Natural killer cell (primary cell): Measurements from ENCODE around the gene TTC21A. TPM values are rescaled to one million over a fixed set of nuclear protein-coding genes. Genes with fewer than 3 reads are reported as not detected.

Experiments
- ATAC-seq, 3 donors: fragments of 150-1000 bp in 2 of 3; fragments of 200-7000 bp in 1 of 3; cut with Tn5 transposase; 1 replicate in 1 of 3; 2 replicates in 2 of 3; pipeline ENCODE4 v1.10.0; 2021; ENCODE audit warnings: mild to moderate bottlenecking in 2 of 3, moderate library complexity in 2 of 3
- DNase-seq, 2 donors: peaks; one replicate each; pipeline versions ENCODE4 v3.0.0 to v3.0.0-alpha.2; 2013 to 2021; ENCODE audit warnings: mixed read lengths in 1 of 2
- H3K27ac ChIP-seq: one replicate; pipeline ENCODE4 v1.5.1; 2013; ENCODE audit warnings: mild to moderate bottlenecking, low read length
- H3K27me3 ChIP-seq: one replicate; pipeline ENCODE4 v1.6.1; 2013; ENCODE audit warnings: low read length; ENCODE audit not compliant: control insufficient read depth, insufficient read depth
- H3K36me3 ChIP-seq: one replicate; pipeline ENCODE4 v1.6.1; 2013; ENCODE audit warnings: low read length; ENCODE audit not compliant: control insufficient read depth, insufficient read depth
- H3K4me1 ChIP-seq: one replicate; pipeline ENCODE4 v1.6.1; 2013; ENCODE audit warnings: low read length; ENCODE audit not compliant: control insufficient read depth, insufficient read depth
- H3K4me3 ChIP-seq: one replicate; pipeline ENCODE4 v1.5.1; 2013; ENCODE audit warnings: low read length
- H3K9me3 ChIP-seq: one replicate; pipeline ENCODE4 v1.6.1; 2013; ENCODE audit warnings: low read length; ENCODE audit not compliant: control insufficient read depth, insufficient read depth
- H3K27ac Mint-ChIP-seq, 2 donors: one replicate each; pipeline ENCODE4 v1.8.0; 2022; ENCODE audit warnings: mild to moderate bottlenecking in 2 of 2, mixed read lengths in 2 of 2, moderate library complexity in 1 of 2
- H3K27me3 Mint-ChIP-seq, 2 donors: one replicate each; pipeline ENCODE4 v1.8.0; 2022; ENCODE audit warnings: low read depth in 2 of 2, mixed read lengths in 2 of 2
- H3K36me3 Mint-ChIP-seq: one replicate; pipeline ENCODE4 v1.8.0; 2022; ENCODE audit warnings: mixed read lengths
- H3K4me1 Mint-ChIP-seq, 2 donors: one replicate each; pipeline ENCODE4 v1.8.0; 2022; ENCODE audit warnings: mixed read lengths in 2 of 2
- H3K4me3 Mint-ChIP-seq: one replicate; pipeline ENCODE4 v1.8.0; 2022; ENCODE audit warnings: mild to moderate bottlenecking, moderate library complexity, mixed read lengths
- H3K9me3 Mint-ChIP-seq, 2 donors: one replicate each; pipeline ENCODE4 v1.8.0; 2022; ENCODE audit warnings: mixed read lengths in 2 of 2
- WGBS: methylation state at CpG from one replicate; pipeline ENCODE4 v1.1.7; 2013; ENCODE audit warnings: missing lambda C conversion rate; ENCODE audit not compliant: insufficient coverage; 5-methylcytosine and 5-hydroxymethylcytosine counted together
- intact Hi-C: fragments of 100-400 bp; cut with micrococcal nuclease; formaldehyde crosslinking; loops from one replicate; pipeline ENCODE4 v1.14.2; 2022
- total RNA-seq, 4 donors: library from RNA; stranded (reverse); fragments of 120-200 nt in 1 of 4; gene quantifications; one replicate each; pipeline versions ENCODE4 v1.2.3 to v1.2.4, GENCODE V29; 2013 to 2022
- TF ChIP-seq, protein P1 (sequence below): fragments of 200-600 bp; IDR thresholded peaks from one replicate; pipeline ENCODE4 v1.8.0; 2022; ENCODE audit warnings: antibody characterized with exemption

The TTC21A gene
- total RNA-seq, 3 donors from 2014 or later (not counting 1 experiment from before 2014, with no cell fraction given): 2.1 to 3.9 (median 2.4) TPM

DNA sequence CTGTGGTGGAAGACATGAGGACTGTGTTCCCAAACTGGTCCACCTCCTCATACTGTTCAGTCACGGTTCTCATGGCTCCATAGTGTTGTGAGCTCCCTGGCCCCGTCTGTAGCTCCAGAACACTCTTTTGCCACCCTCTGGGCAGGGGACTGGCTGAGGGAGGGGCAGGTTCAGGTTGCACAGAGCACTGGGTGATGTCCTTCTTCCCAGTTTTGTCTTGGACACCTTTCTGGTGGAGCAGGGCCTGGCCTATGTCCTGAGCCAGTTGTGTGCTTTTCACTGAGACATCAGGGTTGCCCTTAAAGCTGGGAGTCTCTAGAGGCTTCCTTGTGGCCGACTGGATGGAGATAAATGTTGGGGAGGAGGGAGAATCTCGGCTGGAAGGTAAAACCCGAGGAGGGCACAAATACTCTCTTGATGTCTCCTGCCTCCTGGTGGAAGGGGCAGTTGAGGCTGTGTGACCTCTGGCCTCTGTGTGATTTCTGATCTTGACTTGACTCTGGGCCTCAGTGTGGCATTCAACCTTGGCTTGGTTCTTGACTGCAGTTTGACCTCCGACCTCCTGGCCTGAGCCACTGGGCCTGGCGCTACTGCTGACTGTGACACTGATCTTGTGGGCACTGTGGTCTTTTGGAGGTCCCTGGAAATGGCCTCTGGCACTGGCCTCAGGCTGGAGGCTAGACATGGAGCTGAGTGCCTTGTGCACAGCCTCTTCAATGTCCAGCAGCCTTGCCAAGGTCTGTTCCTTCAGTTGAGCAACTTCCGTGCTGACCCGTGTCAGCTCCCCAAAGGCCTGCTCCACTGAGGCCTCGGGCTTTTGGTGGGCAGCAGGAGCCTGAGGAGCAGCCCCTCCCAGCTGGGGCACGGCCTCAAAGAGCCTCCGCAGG lies 76.8 kb downstream of the TTC21A start:
- Histone ChIP-seq H3K4me1 (peaks cover 13% of the 10 kb centered on the region), H3K27ac (no peak overlapping the region), H3K4me3 (no peak overlapping the region), H3K27me3 (no peaks in the 10 kb centered on the region), H3K36me3 (no peaks in the 10 kb centered on the region), H3K9me3 (no peaks in the 10 kb centered on the region)
- intact Hi-C loops: loop anchor here (10.0 kb wide), 1 partner anchor 80 kb away; the partner anchor contains the start of genes GORASP1 and TTC21A
- ATAC-seq (no peak), DNase-seq (no peak)
- Mint-ChIP-seq H3K9me3 (no peaks in the 10 kb centered on the region), H3K4me1 (peaks cover 17 to 18% of the 10 kb centered on the region in 2 donors), H3K36me3 (no peaks in the 10 kb centered on the region), H3K4me3 (no peak overlapping the region), H3K27ac (no peak overlapping the region), H3K27me3 (peaks cover 0 to 4% of the 10 kb centered on the region in 2 donors)
- TF ChIP-seq, protein P1, sequence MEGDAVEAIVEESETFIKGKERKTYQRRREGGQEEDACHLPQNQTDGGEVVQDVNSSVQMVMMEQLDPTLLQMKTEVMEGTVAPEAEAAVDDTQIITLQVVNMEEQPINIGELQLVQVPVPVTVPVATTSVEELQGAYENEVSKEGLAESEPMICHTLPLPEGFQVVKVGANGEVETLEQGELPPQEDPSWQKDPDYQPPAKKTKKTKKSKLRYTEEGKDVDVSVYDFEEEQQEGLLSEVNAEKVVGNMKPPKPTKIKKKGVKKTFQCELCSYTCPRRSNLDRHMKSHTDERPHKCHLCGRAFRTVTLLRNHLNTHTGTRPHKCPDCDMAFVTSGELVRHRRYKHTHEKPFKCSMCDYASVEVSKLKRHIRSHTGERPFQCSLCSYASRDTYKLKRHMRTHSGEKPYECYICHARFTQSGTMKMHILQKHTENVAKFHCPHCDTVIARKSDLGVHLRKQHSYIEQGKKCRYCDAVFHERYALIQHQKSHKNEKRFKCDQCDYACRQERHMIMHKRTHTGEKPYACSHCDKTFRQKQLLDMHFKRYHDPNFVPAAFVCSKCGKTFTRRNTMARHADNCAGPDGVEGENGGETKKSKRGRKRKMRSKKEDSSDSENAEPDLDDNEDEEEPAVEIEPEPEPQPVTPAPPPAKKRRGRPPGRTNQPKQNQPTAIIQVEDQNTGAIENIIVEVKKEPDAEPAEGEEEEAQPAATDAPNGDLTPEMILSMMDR: no peak
- WGBS: 89% methylated on average over 12 of the region's 12 CpGs

DNA sequence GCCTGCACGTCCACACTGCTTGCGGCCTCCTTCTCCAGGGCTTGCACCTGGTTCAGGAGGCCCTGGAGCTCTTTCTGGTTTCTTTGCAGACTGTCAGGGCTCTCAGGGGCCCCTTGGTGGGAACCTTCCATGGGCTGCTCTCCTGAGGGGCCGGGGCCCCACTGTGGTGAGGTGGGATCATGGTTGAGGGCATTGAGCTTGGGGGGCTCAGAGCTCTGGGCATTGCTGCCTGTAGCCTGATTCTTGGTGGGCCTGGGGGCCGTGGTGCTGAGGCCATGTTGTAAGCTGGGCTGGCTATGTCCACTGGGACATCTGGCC lies 77.4 kb downstream of the TTC21A start:
- Histone ChIP-seq H3K4me1 (peaks cover 16% of the 10 kb centered on the region), H3K27ac (no peak overlapping the region), H3K9me3 (no peaks in the 10 kb centered on the region), H3K27me3 (no peaks in the 10 kb centered on the region), H3K4me3 (no peak overlapping the region), H3K36me3 (no peaks in the 10 kb centered on the region)
- intact Hi-C loops: loop anchor here (10.0 kb wide), 1 partner anchor 80 kb away; the partner anchor contains the start of genes GORASP1 and TTC21A
- Mint-ChIP-seq H3K36me3 (no peaks in the 10 kb centered on the region), H3K4me1 (peaks cover 18 to 20% of the 10 kb centered on the region in 2 donors), H3K4me3 (no peak overlapping the region), H3K27ac (no peak overlapping the region), H3K9me3 (no peaks in the 10 kb centered on the region), H3K27me3 (peaks cover 0 to 3% of the 10 kb centered on the region in 2 donors)
- WGBS: 96% methylated on average over 4 of the region's 4 CpGs
- ATAC-seq: no peak
- TF ChIP-seq, protein P1: no peak
- no peak for DNase-seq

DNA sequence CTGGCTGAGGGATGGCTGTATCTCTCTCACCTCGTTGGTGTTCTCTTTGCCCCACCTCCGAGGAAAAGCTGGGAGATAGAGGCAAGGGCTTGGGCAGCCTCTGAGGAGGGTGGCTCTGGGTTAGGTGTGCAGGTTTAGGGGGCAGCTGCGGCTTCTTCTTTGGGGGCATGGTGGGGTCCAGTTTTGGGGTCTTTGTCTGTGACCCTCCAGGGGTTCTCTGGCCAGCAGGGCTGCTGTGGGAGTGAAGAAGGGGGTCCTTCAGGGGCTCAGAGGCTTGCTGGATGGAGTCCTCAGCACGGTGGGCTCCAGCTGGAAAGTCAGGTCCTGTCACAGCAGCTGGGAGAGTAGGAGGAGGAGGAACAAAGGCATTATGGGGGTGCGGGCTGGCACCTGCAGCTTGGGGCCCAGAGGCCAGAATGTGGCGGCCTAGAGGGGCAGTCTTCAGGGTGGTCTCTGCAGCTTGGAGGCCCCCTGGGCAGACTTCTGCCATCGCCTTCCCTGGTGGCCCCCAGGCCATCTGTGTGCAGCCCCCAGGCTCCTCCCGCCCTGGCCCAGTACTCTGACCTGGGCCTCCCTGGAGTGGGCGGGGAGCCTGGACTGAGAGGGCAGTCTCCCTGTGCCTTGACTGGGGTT lies 78.0 kb downstream of the TTC21A start:
- no peaks in the 10 kb centered on the region for H3K36me3 ChIP-seq
- no peaks in the 10 kb centered on the region for H3K27me3 ChIP-seq
- intact Hi-C loops: loop anchor here (10.0 kb wide), 1 partner anchor 81 kb away; the partner anchor contains the start of genes GORASP1 and TTC21A
- peaks cover 16% of the 10 kb centered on the region for H3K4me1 ChIP-seq
- no peaks in the 10 kb centered on the region for H3K9me3 ChIP-seq
- H3K27me3 Mint-ChIP-seq: no peaks in the 10 kb centered on the region
- H3K4me3 Mint-ChIP-seq: no peak overlapping the region
- no peaks in the 10 kb centered on the region for H3K36me3 Mint-ChIP-seq
- H3K27ac ChIP-seq: no peak overlapping the region
- 93% methylated on average over 9 of the region's 9 CpGs for WGBS
- no peaks in the 10 kb centered on the region for H3K9me3 Mint-ChIP-seq
- no peak overlapping the region for H3K27ac Mint-ChIP-seq
- H3K4me1 Mint-ChIP-seq: peaks cover 15 to 20% of the 10 kb centered on the region in 2 donors
- no peak for DNase-seq
- H3K4me3 ChIP-seq: no peak overlapping the region
- ATAC-seq: no peak
- TF ChIP-seq, protein P1: no peak
